Activated T-cell treated with anti-CD3 and anti-CD28 coated beads, Interleukin-2, amount 50 U/mL, for 4 hours (primary cell): ENCODE measurements around the gene ANKRD16. TPM values are rescaled to one million over a fixed set of nuclear protein-coding genes. Genes with fewer than 3 reads are reported as not detected.
"Not testable (repeated sequence)": the region's sequence is repeated elsewhere in the genome, so short reads cannot be mapped to it uniquely, and the experiment has no call there.

Experiments used
- ATAC-seq, 2 donors: fragments of 200-7000 bp; cut with Tn5 transposase; one replicate each; pipeline ENCODE4 v1.10.0; 2021
- DNase-seq: peaks from one replicate; pipeline ENCODE4 v3.0.0-alpha.2; 2020
- H3K27me3 Mint-ChIP-seq: one replicate; pipeline ENCODE4 v1.8.0; 2021; ENCODE audit warnings: low read depth, mixed read lengths
- H3K36me3 Mint-ChIP-seq: one replicate; pipeline ENCODE4 v1.8.0; 2022; ENCODE audit warnings: mixed read lengths; ENCODE audit not compliant: insufficient read depth
- H3K4me1 Mint-ChIP-seq: one replicate; pipeline ENCODE4 v1.8.0; 2021; ENCODE audit warnings: low read depth, mixed read lengths
- H3K4me3 Mint-ChIP-seq: one replicate; pipeline ENCODE4 v1.8.0; 2021; ENCODE audit warnings: mild to moderate bottlenecking, moderate library complexity, mixed read lengths
- H3K9me3 Mint-ChIP-seq: one replicate; pipeline ENCODE4 v1.8.0; 2021; ENCODE audit warnings: mixed read lengths
- total RNA-seq, 3 donors: library from RNA; stranded (reverse); gene quantifications; one replicate each; pipeline ENCODE4 v1.2.1, GENCODE V29; 2021

ANKRD16 gene
- total RNA-seq, 3 donors from 2014 or later: 9.6 to 11.9 (median 10.3) TPM

- Mint-ChIP-seq H3K4me3 (no peak overlapping the region), H3K9me3 (no peaks in the 10 kb centered on the region), H3K36me3 (peaks cover 63% of the 10 kb centered on the region), H3K4me1 (no peaks in the 10 kb centered on the region), H3K27me3 (no peaks in the 10 kb centered on the region)
- ATAC-seq (no peak), DNase-seq (no peak)
Observed at GRCh38 chr10:5913736-5914135, 24.0 kb upstream of the ANKRD16 start.

DNA sequence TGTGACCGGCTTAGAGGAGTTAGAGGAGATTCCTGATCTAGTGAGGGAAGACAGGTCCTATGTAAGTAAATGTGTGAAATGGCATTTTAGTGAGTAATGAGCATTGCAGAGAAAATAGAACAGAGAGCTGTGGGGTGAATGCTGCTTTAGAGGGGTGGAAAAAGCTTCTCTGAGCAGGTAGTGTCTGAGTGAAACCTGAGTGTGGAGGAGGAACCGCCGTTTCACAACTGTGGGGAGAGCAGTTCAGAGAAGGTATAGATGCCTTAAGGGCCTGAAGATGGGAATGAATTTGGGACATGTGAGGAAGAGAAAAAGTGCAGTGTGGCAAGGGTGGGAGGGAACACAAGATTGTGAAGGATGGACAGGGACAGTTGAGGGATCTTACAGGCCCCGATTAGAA, 22.0 kb upstream of the ANKRD16 start:
- Mint-ChIP-seq H3K4me1 (peaks cover 2% of the 10 kb centered on the region), H3K36me3 (peaks cover 55% of the 10 kb centered on the region), H3K9me3 (no peaks in the 10 kb centered on the region), H3K27me3 (no peaks in the 10 kb centered on the region), H3K4me3 (no peak overlapping the region)
- no peak for DNase-seq
- no peak for ATAC-seq

DNA sequence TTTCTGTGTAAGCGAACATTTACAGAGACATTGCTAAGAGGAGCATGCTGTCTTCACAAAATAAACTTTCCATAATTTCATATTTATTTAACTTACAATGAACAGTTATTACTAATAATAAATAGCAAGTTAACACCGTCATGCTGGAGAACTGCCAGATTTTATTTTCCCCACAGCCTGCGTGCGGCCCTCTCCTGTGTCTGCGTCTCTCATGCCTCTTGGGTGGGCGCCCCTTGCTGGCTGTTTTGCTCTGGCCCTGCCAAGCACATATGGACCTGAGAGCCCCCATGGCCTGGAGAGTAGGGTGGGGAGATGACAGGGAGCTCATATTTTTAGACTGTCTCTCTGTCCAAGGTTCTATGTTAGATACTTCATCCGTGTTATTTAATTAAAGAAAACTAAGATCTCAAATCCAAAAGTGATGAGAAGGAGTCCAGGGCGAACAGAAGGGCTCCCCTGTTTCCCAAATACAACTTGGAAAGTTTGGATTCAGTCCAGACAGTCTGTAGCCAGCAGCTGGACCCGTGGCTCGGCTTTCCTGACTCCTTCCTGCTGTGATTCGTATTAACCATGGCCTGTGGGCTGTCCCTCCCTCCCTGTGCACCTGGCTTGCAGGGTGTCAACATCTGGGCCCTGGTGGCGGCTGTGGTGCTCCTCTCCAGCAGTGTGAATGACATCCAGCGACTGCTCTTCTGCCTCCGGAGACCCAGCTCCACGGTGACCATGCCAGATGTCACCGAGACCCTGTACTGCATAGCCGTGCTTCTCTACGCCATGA, 20.8 kb upstream of the ANKRD16 start:
- Mint-ChIP-seq H3K4me3 (no peak overlapping the region), H3K36me3 (peaks cover 48% of the 10 kb centered on the region), H3K9me3 (no peaks in the 10 kb centered on the region), H3K27me3 (no peaks in the 10 kb centered on the region), H3K4me1 (peaks cover 5% of the 10 kb centered on the region)
- ATAC-seq (no peak), DNase-seq (no peak)

DNA sequence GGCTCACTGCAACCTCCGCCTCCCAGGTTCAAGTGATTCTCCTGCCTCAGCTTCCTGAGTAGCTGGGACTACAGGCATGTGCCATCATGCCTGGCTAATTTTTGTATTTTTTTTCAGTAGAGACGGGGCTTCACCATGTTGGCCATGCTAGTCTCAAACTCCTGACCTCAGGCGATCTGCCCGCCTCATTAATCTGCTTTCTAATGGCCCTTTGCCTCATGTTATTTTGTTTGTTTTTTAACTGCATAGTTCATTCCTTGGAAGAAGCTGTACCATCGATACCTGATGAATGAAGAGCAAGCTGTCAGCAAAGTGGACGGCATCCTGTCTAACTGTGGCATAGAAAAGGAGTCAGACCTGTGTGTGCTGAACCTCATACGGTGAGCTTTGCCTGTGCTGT, 19.0 kb upstream of the ANKRD16 start:
- H3K4me3 Mint-ChIP-seq, ATAC-seq, H3K27me3 Mint-ChIP-seq, DNase-seq, H3K9me3 Mint-ChIP-seq: not testable (repeated sequence)
- Mint-ChIP-seq H3K36me3 (peaks cover 37% of the 10 kb centered on the region), H3K4me1 (peaks cover 13% of the 10 kb centered on the region)

DNA sequence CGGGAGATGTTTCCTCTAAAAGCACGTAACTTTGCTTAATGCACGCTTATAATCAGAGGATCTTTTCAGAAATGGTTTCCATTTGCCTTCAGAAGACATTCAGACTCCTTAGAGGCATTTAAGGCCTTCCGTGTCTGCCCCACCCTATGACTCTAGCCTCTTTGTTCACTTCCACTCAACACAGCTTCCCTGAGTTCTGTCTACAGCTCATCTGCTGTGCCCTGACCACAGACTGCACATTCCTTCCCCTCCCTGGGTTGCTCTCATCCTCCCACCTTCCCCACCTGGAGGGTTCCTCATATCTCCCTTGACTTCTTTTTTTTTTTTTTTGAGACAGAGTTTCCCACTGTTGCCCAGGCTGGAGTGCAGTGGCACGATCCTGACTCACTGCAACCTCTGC, 17.0 kb upstream of the ANKRD16 start:
- ATAC-seq (no peak), DNase-seq (no peak)
- Mint-ChIP-seq H3K4me1 (peaks cover 15% of the 10 kb centered on the region), H3K4me3 (no peak overlapping the region), H3K27me3 (no peaks in the 10 kb centered on the region), H3K9me3 (no peaks in the 10 kb centered on the region), H3K36me3 (peaks cover 33% of the 10 kb centered on the region)

DNA sequence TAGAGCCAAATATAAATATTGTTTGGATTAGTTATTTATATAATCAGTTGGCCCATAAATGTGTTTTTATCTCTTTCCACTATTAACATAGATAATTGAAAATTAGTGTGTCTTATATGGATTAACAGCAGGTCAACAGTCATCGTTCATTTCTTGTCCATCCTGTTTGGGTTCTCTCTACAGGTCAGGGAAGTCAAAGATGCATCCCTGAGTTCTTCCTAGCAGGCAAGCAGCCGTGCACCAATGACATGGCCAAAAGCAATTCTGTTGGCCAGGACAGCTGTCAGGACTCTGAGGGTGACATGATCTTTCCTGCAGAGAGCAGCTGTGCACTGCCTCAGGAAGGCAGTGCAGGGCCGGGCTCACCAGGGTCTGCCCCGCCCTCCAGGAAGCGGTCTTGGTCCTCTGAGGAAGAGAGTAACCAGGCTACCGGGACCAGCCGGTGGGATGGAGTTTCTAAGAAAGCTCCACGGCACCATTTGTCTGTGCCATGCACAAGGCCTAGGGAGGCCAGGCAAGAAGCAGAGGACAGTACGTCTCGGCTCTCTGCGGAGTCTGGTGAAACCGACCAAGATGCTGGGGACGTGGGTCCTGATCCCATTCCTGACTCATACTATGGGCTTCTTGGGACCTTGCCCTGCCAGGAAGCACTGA, 16.3 kb upstream of the ANKRD16 start:
- Mint-ChIP-seq H3K4me1 (peaks cover 15% of the 10 kb centered on the region), H3K36me3 (peaks cover 32% of the 10 kb centered on the region), H3K9me3 (no peaks in the 10 kb centered on the region), H3K4me3 (no peak overlapping the region), H3K27me3 (no peaks in the 10 kb centered on the region)
- no peak for DNase-seq
- no peak for ATAC-seq

- H3K4me3 Mint-ChIP-seq: no peak overlapping the region
- ATAC-seq (no peak), DNase-seq (no peak)
- peaks cover 25% of the 10 kb centered on the region for H3K36me3 Mint-ChIP-seq
- H3K27me3 Mint-ChIP-seq: no peaks in the 10 kb centered on the region
- H3K9me3 Mint-ChIP-seq: no peaks in the 10 kb centered on the region
- H3K4me1 Mint-ChIP-seq: peaks cover 20% of the 10 kb centered on the region
Observed at GRCh38 chr10:5904227-5904626, 14.5 kb upstream of the ANKRD16 start.

GRCh38 chr10:5903563-5903962, 13.9 kb upstream of the ANKRD16 start:
- ATAC-seq (no peak), DNase-seq (no peak)
- Mint-ChIP-seq H3K36me3 (peaks cover 22% of the 10 kb centered on the region), H3K27me3 (no peaks in the 10 kb centered on the region), H3K4me3 (no peak overlapping the region), H3K9me3 (no peaks in the 10 kb centered on the region), H3K4me1 (peaks cover 21% of the 10 kb centered on the region)

DNA sequence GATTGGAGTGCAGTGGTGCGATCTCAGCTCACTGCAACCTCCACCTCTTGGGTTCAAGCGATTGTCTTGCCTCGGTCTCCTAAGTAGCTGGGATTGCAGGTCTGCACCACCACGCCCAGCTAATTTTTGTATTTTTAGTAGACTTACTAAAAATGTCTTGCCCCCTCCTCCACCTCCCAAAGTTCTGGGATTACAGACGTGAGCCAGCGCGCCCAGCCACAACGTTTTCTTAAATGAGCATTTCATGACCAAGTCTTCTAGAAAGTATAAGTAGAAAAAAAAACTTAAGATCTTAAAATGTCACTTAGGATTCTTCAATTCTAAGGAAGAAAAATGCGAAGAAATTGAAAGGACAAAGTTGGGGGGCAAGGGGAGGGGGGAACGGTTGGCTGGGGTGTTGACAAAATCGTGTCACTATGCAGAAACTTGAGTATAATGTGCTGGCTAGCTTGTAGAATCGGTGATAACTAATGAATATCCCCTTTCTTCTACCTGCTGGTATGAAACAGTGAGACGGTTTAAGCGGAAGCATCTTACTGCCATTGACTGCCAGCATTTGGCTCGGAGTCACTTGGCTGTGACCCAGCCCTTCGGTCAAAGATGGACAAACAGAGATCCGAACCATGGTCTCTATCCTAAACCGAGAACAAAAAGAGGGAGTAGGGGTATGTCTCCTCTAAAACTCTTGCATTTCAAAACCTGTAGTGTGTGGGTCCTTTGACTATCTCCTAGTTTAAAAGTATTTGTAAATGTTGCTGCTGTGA, 13.0 kb upstream of the ANKRD16 start:
- Mint-ChIP-seq H3K36me3 (peaks cover 22% of the 10 kb centered on the region), H3K4me1 (peaks cover 20% of the 10 kb centered on the region), H3K27me3 (no peaks in the 10 kb centered on the region), H3K9me3 (peaks cover 3% of the 10 kb centered on the region), H3K4me3 (no peak overlapping the region)
- DNase-seq (no peak), ATAC-seq (no peak)

DNA sequence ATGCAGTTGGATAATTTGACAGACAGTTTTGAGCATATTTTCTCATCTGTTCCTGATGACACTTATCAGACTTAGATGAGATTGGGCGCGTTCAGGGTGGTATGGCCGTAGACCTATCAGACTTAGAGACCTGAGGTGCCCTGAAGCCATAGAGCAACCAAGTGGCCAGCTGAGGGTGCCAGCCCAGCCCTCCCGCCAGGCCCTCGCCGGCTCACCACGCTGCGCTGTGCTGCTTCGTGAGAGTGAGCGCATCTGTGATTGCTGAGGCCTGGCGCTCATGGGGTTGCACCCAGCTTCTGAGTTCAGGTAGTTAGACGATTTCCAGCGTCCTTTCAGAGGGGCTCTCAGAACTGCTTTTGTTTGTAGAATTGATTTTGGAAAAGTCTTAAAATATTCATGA, 10.6 kb upstream of the ANKRD16 start:
- Mint-ChIP-seq H3K27me3 (no peaks in the 10 kb centered on the region), H3K4me1 (peaks cover 39% of the 10 kb centered on the region), H3K4me3 (no peak overlapping the region), H3K36me3 (peaks cover 30% of the 10 kb centered on the region), H3K9me3 (peaks cover 3% of the 10 kb centered on the region)
- DNase-seq (no peak), ATAC-seq (no peak)

- no peaks in the 10 kb centered on the region for H3K27me3 Mint-ChIP-seq
- peaks cover 46% of the 10 kb centered on the region for H3K4me1 Mint-ChIP-seq
- ATAC-seq (no peak), DNase-seq (no peak)
- peaks cover 36% of the 10 kb centered on the region for H3K36me3 Mint-ChIP-seq
- H3K9me3 Mint-ChIP-seq: peaks cover 3% of the 10 kb centered on the region
- H3K4me3 Mint-ChIP-seq: no peak overlapping the region
Observed at GRCh38 chr10:5898163-5898562, 8.5 kb upstream of the ANKRD16 start.

GRCh38 chr10:5897504-5897903, 7.8 kb upstream of the ANKRD16 start:
- Mint-ChIP-seq H3K4me1 (peaks cover 52% of the 10 kb centered on the region), H3K36me3 (peaks cover 40% of the 10 kb centered on the region), H3K4me3 (no peak overlapping the region), H3K9me3 (peaks cover 3% of the 10 kb centered on the region), H3K27me3 (no peaks in the 10 kb centered on the region)
- ATAC-seq (no peak), DNase-seq (no peak)

- ATAC-seq (no peak), DNase-seq (no peak)
- peaks cover 45% of the 10 kb centered on the region for H3K36me3 Mint-ChIP-seq
- H3K27me3 Mint-ChIP-seq: no peaks in the 10 kb centered on the region
- H3K4me1 Mint-ChIP-seq: peaks cover 58% of the 10 kb centered on the region
- no peak overlapping the region for H3K4me3 Mint-ChIP-seq
- H3K9me3 Mint-ChIP-seq: peaks cover 3% of the 10 kb centered on the region
Observed at GRCh38 chr10:5897053-5897340, 7.3 kb upstream of the ANKRD16 start.

GRCh38 chr10:5896208-5897052, 6.7 kb upstream of the ANKRD16 start:
- Mint-ChIP-seq H3K36me3 (peaks cover 45% of the 10 kb centered on the region), H3K27me3 (no peaks in the 10 kb centered on the region), H3K9me3 (peaks cover 3% of the 10 kb centered on the region), H3K4me1 (peaks cover 63% of the 10 kb centered on the region), H3K4me3 (peak overlapping the region; percentile 60)
- ATAC-seq: no peak
- no peak for DNase-seq
